ENCODE data around the gene CLIC3. TPM values are rescaled to one million over a fixed set of nuclear protein-coding genes. Genes with fewer than 3 reads are reported as not detected.
"Not testable (repeated sequence)": the region's sequence is repeated elsewhere in the genome, so short reads cannot be mapped to it uniquely, and the experiment has no call there.

The CLIC3 gene
- total and polyA plus RNA-seq, 2 experiments from 2014 or later, result 37.7 to 98.9 TPM

DNA sequence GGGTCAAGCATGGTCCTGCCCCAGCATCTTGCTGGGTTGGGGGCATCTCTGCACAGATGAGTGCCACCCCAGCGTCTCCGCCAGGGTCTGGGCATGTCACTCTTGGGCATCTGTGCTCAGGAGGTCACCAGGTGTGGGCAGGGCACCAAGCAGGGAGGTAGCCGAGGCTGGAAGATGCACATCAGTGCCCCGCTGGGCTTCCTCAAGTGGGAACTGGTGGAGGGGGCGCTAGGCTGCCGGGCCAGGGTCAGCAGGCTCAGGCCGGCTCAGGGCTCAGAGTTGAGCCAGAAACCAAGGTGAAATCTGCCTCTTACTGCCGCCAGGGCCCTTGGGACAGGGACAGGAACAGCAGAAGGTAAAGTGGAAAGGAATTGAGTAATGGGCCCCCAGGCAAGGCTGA, 39.6 kb upstream of the CLIC3 start:
- Histone ChIP-seq H2AFZ (no peak overlapping the region), H3K4me2 (ENCODE audit: unreplicated experiment) (no peak overlapping the region), H3K9ac (no peak overlapping the region), H3K27ac (no peak overlapping the region), H4K20me1 (ENCODE audit: insufficient read depth) (no peaks in the 10 kb centered on the region), H3K9me2 (ENCODE audit: insufficient read depth) (no peaks in the 10 kb centered on the region), H3K4me1 (ENCODE audit: insufficient read depth) (no peaks in the 10 kb centered on the region), H3K9me3 (ENCODE audit: low read depth) (no peaks in the 10 kb centered on the region), H3K4me3 (no peak overlapping the region), H3K79me2 (ENCODE audit: insufficient read depth) (no peaks in the 10 kb centered on the region), H3K27me3 (replicated peaks; ENCODE audit: insufficient read depth) (no peaks in the 10 kb centered on the region), H3F3A (ENCODE audit: insufficient read depth) (no peaks in the 10 kb centered on the region), H3K36me3 (ENCODE audit: low read depth) (no peaks in the 10 kb centered on the region)
- no peak for DNase-seq
- TF ChIP-seq EZH2phosphoT487 (IDR thresholded peaks at IDR 0.05; ENCODE audit: insufficient read depth, low read depth), result no peak
- in situ Hi-C loops (cut with MboI), result loop anchor here (10.0 kb wide), 1 partner anchor 261 kb away; no protein-coding TSS in a partner anchor
- 75 to 79% methylated on average over 8 of the region's 8 CpGs for WGBS, 2 experiments (ENCODE audit: low coverage in 1 of 2, low lambda C conversion rate in 2 of 2, missing lambda C conversion rate in 2 of 2)

DNA sequence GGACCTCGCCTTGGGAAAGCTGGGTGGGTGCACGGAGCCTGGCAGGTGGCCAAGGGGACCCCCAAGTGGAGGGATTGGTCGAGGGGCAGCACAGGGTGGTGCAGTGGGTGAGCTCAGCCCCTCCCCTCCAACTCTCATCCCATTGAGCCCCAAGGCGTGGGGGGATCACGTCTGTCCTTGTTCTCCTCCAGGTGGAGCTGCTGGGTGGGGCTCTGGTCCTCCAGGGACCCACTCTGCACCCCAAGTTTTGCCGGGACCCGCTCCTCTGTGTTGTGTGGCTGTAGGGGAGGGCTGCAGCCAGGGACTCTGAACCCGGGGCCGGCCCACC, 39.1 kb upstream of the CLIC3 start:
- no peaks in the 10 kb centered on the region for H3K36me3 ChIP-seq (ENCODE audit: low read depth)
- no peaks in the 10 kb centered on the region for H3K9me2 ChIP-seq (ENCODE audit: insufficient read depth)
- H3K27ac ChIP-seq, result no peak overlapping the region
- no peaks in the 10 kb centered on the region for H3F3A ChIP-seq (ENCODE audit: insufficient read depth)
- no peak overlapping the region for H2AFZ ChIP-seq
- no peaks in the 10 kb centered on the region for H3K27me3 ChIP-seq (replicated peaks; ENCODE audit: insufficient read depth)
- no peak overlapping the region for H3K9ac ChIP-seq
- no peak for DNase-seq
- in situ Hi-C loops (cut with MboI), result loop anchor here (10.0 kb wide), 1 partner anchor 261 kb away; no protein-coding TSS in a partner anchor
- H4K20me1 ChIP-seq (ENCODE audit: insufficient read depth), result no peaks in the 10 kb centered on the region
- no peak overlapping the region for H3K4me3 ChIP-seq
- no peaks in the 10 kb centered on the region for H3K79me2 ChIP-seq (ENCODE audit: insufficient read depth)
- H3K4me1 ChIP-seq (ENCODE audit: insufficient read depth), result no peaks in the 10 kb centered on the region
- 16 to 28% methylated on average over 7 to 9 of the region's 9 CpGs for WGBS, 2 experiments (ENCODE audit: low coverage in 1 of 2, low lambda C conversion rate in 2 of 2, missing lambda C conversion rate in 2 of 2)
- TF ChIP-seq EZH2phosphoT487 (IDR thresholded peaks at IDR 0.05; ENCODE audit: insufficient read depth, low read depth) (no peak), EZH2 (IDR thresholded peaks at IDR 0.05; ENCODE audit: insufficient read depth, poor library complexity, severe bottlenecking) (no peak)
- H3K4me2 ChIP-seq (ENCODE audit: unreplicated experiment), result no peak overlapping the region
- no peaks in the 10 kb centered on the region for H3K9me3 ChIP-seq (ENCODE audit: low read depth)

GRCh38 chr9:137034709-137035506, 38.5 kb upstream of the CLIC3 start:
- Histone ChIP-seq H3F3A (ENCODE audit: insufficient read depth) (no peaks in the 10 kb centered on the region), H3K9ac (no peak overlapping the region), H3K27ac (no peak overlapping the region), H2AFZ (no peak overlapping the region), H3K4me1 (ENCODE audit: insufficient read depth) (no peaks in the 10 kb centered on the region), H4K20me1 (ENCODE audit: insufficient read depth) (no peaks in the 10 kb centered on the region), H3K36me3 (ENCODE audit: low read depth) (no peaks in the 10 kb centered on the region), H3K79me2 (ENCODE audit: insufficient read depth) (no peaks in the 10 kb centered on the region), H3K27me3 (replicated peaks; ENCODE audit: insufficient read depth) (no peaks in the 10 kb centered on the region), H3K4me3 (no peak overlapping the region), H3K9me3 (ENCODE audit: low read depth) (no peaks in the 10 kb centered on the region), H3K9me2 (ENCODE audit: insufficient read depth) (no peaks in the 10 kb centered on the region), H3K4me2 (ENCODE audit: unreplicated experiment) (no peak overlapping the region)
- peak; percentile 87 for DNase-seq
- TF ChIP-seq EZH2 (IDR thresholded peaks at IDR 0.05; ENCODE audit: insufficient read depth, poor library complexity, severe bottlenecking) (no peak), EZH2phosphoT487 (IDR thresholded peaks at IDR 0.05; ENCODE audit: insufficient read depth, low read depth) (no peak)
- in situ Hi-C loops (cut with MboI), result loop anchor here (10.0 kb wide), 1 partner anchor 260 kb away; no protein-coding TSS in a partner anchor
- WGBS, 2 experiments (ENCODE audit: low coverage in 1 of 2, low lambda C conversion rate in 2 of 2, missing lambda C conversion rate in 2 of 2), result 8 to 11% methylated on average over 18 to 24 of the region's 24 CpGs

- Histone ChIP-seq H3F3A (ENCODE audit: insufficient read depth) (no peaks in the 10 kb centered on the region), H3K27me3 (replicated peaks; ENCODE audit: insufficient read depth) (no peaks in the 10 kb centered on the region), H3K9me3 (ENCODE audit: low read depth) (no peaks in the 10 kb centered on the region), H4K20me1 (ENCODE audit: insufficient read depth) (no peaks in the 10 kb centered on the region), H3K9me2 (ENCODE audit: insufficient read depth) (no peaks in the 10 kb centered on the region), H3K27ac (no peak overlapping the region), H3K4me2 (ENCODE audit: unreplicated experiment) (no peak overlapping the region), H3K36me3 (ENCODE audit: low read depth) (no peaks in the 10 kb centered on the region), H3K79me2 (ENCODE audit: insufficient read depth) (no peaks in the 10 kb centered on the region), H2AFZ (no peak overlapping the region), H3K4me1 (ENCODE audit: insufficient read depth) (no peaks in the 10 kb centered on the region), H3K9ac (no peak overlapping the region), H3K4me3 (no peak overlapping the region)
- no peak for DNase-seq
- TF ChIP-seq EZH2 (IDR thresholded peaks at IDR 0.05; ENCODE audit: insufficient read depth, poor library complexity, severe bottlenecking) (no peak), EZH2phosphoT487 (IDR thresholded peaks at IDR 0.05; ENCODE audit: insufficient read depth, low read depth) (no peak)
- 38 to 52% methylated on average over 10 to 15 of the region's 15 CpGs for WGBS, 2 experiments (ENCODE audit: low coverage in 1 of 2, low lambda C conversion rate in 2 of 2, missing lambda C conversion rate in 2 of 2)
- in situ Hi-C loops (cut with MboI), result loop anchor here (10.0 kb wide), 1 partner anchor 259 kb away; no protein-coding TSS in a partner anchor
These were observed 37.8 kb upstream of the CLIC3 start for GRCh38 chr9:137034039-137034708.

DNA sequence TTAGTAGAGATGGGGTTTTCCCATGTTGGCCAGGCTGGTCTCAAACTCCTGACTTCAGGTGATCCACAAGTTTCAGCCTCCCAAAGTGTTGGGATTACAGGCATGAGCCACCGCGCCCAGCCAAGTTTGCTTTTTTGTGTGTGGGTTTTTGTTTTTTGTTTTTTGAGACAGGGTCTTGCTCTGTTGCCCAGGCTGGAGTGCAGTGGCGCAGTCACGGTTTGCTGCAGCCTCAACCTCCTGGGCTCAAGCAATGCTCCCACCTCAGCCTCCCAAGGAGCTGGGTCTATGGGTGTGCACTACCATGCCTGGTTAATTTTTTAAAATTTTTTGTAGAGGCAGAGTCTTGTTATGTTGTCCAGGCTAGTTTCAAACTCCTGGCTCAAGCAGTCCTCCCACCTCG, 37.1 kb upstream of the CLIC3 start:
- H3K9ac ChIP-seq; H3K4me2 ChIP-seq (ENCODE audit: unreplicated experiment); H3K36me3 ChIP-seq (ENCODE audit: low read depth); H3K79me2 ChIP-seq (ENCODE audit: insufficient read depth); DNase-seq; H3K9me3 ChIP-seq (ENCODE audit: low read depth); H3K9me2 ChIP-seq (ENCODE audit: insufficient read depth); H3K27me3 ChIP-seq (replicated peaks; ENCODE audit: insufficient read depth); H3K4me3 ChIP-seq; H3K27ac ChIP-seq; H3K4me1 ChIP-seq (ENCODE audit: insufficient read depth); H2AFZ ChIP-seq; H3F3A ChIP-seq (ENCODE audit: insufficient read depth); H4K20me1 ChIP-seq (ENCODE audit: insufficient read depth): not testable (repeated sequence)
- WGBS, 2 experiments (ENCODE audit: low coverage in 1 of 2, low lambda C conversion rate in 2 of 2, missing lambda C conversion rate in 2 of 2), result 87 to 94% methylated on average over 5 of the region's 5 CpGs
- in situ Hi-C loops (cut with MboI), result loop anchor here (10.0 kb wide), 1 partner anchor 259 kb away; no protein-coding TSS in a partner anchor
